GM18505 (cell line): ENCODE measurements around the gene EPM2A.
"Not testable (repeated sequence)": the region's sequence is repeated elsewhere in the genome, so short reads cannot be mapped to it uniquely, and the experiment has no call there.

ENCODE experiments used
- ATAC-seq: cut with Tn5 transposase; IDR thresholded peaks from one replicate; pipeline ENCODE4 v1.9.1; 2021; ENCODE audit not compliant: unreplicated experiment
- POLR2A ChIP-seq: IDR thresholded peaks from 4 replicates; pipeline ENCODE4 v1.6.1; 2011; ENCODE audit warnings: borderline replicate concordance; ENCODE audit not compliant: insufficient read depth, insufficient read length; ENCODE audit errors: extremely low read depth

Gene EPM2A

DNA sequence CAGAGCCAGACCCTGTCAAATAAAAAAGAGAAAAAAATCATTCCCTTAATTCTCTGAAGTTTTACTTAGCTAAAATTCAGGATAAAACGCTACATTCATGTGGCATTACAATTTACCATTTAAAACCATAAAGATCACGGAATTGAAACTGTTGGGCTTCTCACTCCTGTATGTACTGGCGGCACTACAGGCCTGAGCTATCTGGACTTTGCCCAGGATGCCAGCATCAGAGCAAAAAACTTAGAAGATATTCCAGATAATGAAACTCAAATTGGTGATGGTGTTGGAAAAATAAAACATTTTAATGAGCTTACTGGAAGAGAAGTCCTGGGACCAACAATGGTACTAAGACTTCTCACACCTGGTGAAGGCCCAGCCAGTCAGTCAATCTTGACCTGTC is 14.2 kb downstream of the EPM2A start:
- no peak for ATAC-seq
- no peak for TF ChIP-seq POLR2A

DNA sequence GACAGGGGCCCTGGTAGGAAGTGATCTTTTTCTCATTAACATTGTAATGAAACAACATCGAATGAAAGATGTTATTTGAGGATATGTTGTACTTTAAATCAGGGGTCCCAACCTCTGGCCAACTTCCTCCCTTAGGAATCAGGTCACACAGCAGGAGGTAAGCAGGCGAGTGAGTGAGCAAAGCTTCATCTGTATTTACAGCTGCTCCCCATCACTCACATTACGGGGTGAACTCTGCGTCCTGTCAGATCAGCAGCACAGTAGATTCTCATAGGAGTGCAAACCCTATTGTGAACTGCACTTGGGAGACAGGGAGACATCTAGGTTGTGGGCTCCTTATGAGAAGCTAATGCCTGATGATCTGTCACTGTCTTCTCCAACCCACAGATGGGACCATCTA is 19.9 kb downstream of the EPM2A start:
- no peak for TF ChIP-seq POLR2A
- ATAC-seq, result no peak

DNA sequence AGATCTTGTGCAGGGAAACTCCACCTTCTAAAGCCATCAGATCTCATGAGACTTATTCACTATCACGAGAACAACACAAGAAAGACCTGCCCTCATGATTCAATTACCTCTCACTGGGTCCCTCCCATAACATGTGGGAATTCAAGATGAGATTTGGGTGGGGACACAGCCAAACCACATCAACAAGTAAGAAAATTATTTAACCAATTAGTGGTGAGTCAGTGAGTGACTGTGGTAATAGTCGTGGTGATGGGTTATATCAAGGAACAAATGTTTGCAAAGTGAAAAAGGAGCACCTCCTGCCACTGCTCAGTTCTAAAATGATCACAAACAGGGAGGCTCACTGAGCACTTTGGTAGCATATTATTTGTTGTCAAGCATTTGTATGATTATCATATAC is 20.6 kb downstream of the EPM2A start:
- TF ChIP-seq POLR2A, result no peak
- ATAC-seq, result no peak

DNA sequence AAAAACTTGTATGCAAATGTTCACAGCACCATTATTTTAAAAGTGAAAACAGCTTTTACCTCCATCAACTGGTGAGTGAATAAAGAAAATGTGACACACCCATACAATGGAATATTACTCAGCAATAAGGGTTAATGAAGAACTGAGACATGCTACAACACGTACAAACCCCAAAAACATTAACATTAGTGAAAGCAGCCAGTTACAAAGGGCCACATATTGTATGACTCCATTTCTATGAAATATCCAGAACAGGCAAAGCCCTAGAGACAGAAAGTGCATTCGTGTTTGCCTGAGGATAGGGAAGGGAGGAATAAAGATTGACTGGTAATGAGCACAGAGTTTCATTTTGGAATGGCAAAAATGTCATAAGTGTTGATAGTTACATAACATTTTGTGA is 21.5 kb downstream of the EPM2A start:
- no peak for TF ChIP-seq POLR2A
- no peak for ATAC-seq

DNA sequence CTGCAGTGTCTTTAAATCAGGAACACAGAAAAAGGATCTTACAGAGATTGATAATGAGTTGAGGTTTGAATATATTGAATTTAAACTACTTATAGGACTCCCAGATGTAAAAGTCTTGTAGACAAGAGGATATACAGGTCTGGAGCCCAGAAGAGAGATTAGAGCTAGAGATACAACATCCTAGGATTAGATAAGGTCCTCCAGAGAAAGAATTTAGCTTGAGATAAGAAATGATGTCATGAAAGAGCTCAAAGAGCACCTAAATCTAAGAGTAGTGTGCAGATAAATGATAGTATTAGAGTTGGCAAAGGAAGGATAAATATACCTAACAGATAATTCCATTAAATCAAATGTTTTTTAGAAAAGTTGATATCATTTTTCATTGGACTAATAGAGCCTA is 23.9 kb downstream of the EPM2A start:
- no peak for TF ChIP-seq POLR2A

DNA sequence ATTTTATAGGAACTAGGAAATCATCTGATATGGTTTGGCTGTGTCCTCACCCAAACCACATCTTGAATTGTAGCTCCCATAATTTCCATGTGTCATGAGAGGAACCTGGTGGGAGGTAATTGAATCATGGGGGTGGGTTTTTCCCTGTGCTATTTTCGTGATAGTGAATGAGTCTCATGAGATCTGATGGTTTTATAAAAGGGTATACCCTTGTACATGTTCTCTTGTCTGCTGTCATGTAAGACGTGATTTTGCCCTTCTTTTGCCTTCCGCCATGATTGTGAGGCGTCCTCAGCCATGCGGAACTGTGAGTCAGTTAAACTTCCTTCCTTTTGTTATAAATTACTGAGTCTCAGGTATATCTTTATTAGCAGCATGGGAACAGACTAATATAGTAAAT is 27.9 kb downstream of the EPM2A start:
- no peak for ATAC-seq
- no peak for TF ChIP-seq POLR2A

More for the DNA sequence above, 23.9 kb downstream of the EPM2A start:
- no peak for ATAC-seq

DNA sequence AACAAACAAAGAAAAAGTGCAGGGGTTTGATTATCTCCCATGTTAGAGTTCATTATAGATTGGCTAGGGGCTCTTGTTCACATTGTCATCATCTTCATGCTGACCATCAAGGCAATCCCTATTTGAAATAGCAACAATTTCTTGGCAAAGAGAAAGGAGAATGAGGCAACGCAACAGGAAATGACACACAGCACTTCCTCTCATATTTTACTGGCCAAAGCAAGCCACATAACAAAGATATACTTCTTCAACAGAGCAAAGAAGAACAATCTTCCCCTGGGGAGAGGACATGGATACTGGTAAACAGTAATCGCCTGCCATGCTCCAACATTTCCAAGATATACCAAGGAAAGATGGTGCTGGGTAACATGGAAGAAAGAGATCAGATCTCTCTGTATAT is 29.8 kb downstream of the EPM2A start:
- no peak for ATAC-seq
- no peak for TF ChIP-seq POLR2A

DNA sequence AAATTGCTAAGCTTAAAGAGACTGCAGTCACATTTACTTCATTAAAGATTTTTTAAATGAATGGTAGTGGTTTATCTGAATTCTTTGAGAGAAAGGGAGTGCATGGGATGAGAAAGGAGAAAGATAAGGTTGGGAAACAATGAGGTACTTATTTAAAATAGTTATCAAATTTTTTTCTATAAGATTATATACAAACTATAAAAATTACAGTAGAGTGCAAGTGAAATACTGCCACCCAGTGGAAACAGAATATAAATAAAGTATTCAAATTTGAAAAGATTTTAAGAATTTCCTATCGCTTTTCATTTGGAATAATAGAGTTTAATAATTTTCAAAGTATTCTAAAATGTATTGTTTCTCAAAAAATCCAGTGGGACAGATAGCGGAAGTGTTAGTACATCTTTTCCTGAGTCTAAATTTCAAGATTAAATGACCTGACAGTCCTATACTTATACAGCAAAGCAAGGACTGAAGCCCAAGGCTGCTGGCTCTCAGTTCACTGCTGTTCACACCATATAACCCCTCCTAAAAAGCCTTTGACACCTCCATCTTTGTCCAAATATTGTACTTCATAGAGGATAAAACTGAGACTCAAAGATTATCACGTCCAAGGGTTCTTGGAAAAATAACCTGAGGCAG is 31.1 kb downstream of the EPM2A start:
- no peak for TF ChIP-seq POLR2A
- ATAC-seq, result no peak

DNA sequence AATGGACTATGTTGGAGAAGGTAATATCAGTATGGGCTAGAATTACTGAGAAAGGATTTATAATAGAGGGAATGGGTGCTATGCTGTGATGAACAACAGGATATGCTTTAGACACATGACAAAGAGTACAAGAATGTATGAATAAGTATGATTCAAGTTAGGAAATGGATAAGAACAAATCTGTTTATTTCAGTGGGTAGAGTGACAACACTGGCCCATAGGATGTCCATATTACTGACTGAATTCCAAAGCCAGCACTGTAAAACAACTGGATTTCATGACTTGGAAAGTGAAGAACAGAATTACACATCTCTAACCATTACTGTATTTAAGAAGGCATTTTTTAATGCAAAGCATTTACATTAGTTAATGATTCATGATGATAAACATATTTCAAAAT is 35.9 kb downstream of the EPM2A start:
- TF ChIP-seq POLR2A, result no peak
- ATAC-seq, result no peak

DNA sequence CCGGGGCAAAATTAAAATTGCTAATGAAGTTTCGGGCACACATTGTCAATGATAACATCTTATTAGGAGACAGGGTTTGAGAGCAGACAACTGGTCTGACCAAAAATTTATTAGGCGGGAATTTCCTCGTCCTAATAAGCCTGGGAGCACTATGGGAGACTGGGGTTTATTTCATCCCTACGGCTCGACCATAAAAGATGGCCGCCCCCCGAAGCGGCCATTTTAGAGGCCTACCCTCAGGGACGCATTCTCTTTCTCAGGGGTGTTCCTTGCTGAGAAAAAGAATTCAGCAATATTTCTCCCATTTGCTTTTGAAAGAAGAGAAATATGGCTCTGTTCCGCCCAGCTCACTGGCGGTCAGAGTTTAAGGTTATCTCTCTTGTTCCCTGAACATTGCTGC is 37.9 kb downstream of the EPM2A start:
- ATAC-seq, result not testable (repeated sequence)

DNA sequence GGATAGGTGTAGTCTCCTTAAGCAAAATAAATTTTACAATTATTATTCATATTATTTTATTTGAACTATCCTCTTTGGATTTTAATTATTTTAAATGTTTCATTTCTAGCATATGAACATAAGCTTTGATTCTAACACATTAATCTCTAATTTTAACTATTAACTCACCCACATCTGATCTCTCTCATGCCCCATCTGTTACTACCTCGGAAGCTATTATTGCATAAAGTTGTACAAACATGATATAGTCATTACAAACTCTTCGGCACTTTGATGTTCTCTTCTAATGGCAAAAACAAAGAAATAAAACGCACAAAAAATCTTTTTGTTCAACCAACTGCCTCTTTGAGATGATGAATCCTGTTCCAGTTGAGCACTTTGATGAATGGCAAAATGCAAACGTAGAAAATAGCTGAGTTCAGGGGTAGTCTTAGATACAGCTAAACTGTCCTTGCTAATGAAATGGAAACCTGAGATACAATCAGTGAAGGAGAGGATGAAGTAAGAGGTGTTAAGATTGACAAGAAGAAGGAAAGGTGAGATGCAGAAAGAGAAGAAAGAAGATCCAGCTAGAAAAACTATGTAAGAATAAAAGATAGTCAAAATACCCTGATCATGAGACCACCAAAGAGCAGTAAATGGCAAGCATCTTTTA is 41.1 kb downstream of the EPM2A start:
- no peak for ATAC-seq
- no peak for TF ChIP-seq POLR2A

DNA sequence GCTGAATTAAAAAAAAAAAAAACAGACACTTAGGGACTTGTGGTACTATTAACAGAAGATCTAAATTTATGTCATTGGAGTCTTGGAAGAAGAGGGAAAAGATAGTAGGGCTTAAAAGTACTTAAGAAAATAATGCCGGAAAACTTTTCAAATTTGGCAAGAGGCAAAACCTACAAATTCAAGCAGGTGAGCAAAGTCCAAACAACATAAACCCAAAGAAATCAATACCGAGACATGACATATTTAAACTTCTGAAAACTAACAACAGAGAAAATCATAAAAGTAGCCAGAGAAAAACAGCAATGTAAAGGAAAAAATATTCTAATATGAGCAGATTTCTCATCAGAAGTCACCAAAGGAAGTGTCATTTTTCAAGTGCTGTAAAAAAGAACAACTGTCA is 44.4 kb downstream of the EPM2A start:
- no peak for TF ChIP-seq POLR2A
- ATAC-seq, result no peak

DNA sequence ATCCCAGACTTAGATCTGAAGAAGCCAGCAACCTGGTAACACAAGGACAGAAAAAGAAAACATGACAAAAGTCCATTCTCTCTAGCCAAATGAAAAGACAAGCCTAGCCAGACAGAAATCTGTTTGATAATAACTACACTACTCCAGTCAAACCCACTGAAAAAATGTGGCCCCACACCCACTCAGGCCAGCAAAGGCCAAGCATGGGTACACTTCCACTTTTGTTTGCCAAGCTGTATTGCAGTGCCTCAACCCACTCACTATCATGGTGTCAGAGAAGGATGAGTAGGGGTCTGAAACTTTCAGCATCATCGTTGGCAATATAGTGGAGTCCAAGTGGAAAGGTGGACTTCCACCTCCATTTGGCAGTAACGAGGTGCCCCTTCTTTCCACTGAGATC is 45.8 kb downstream of the EPM2A start:
- no peak for ATAC-seq
- TF ChIP-seq POLR2A, result no peak

DNA sequence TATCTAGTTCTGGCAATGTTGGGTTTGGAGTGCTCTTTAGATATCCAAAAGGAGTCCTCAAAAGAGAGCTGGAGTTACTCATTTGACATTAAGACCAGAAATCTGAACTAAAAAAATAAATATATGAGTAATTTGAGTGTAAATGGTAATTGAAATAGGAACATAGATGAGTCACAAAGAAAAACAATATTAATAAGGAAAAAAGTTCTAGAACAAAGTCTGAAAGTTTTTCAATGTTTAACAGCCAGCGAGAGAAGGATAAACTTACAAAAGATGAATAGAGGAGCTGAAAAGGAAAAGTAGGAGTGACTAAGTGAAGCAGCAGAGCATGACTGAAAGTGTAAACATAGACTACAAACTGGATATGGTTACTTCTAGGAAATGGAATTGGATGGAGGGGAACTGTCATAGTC is 46.8 kb downstream of the EPM2A start:
- TF ChIP-seq POLR2A, result no peak
- no peak for ATAC-seq

DNA sequence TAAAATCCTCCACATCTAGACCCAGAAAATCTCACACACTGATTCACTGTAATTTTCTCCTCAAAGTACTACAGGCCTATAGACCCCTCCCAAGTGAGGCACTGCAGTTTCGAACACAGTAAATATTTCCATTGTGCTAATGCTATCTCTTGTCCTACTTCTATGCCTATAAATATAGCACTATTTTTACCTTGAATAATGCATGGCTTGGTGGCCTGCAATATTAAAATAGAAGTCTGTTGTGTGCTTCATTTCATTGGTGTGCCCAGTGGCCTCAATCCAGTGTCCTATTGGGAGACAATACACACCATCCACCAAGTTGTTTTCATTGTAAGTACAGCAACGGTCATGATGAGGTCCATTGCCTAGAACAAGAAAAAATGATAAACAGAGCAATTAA is 49.4 kb downstream of the EPM2A start:
- no peak for TF ChIP-seq POLR2A
- ATAC-seq, result no peak

DNA sequence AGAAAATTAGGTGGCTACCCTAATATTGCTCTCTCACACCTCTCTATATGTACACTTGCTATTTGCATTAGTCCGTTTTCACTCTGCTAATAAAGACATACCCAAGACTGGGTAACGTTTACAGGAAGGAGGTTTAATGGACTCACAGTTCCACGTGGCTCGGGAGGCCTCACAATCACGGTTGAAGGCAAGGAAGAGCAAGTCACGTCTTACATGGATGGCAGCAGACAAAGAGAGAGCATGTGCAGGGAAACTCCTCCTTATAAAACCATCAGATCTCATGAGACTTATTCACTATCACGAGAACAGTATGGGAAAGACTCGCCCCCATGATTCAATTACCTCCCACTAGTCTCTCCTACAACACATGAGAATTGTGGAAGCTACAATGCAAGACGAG is 53.4 kb downstream of the EPM2A start:
- no peak for TF ChIP-seq POLR2A
- no peak for ATAC-seq

DNA sequence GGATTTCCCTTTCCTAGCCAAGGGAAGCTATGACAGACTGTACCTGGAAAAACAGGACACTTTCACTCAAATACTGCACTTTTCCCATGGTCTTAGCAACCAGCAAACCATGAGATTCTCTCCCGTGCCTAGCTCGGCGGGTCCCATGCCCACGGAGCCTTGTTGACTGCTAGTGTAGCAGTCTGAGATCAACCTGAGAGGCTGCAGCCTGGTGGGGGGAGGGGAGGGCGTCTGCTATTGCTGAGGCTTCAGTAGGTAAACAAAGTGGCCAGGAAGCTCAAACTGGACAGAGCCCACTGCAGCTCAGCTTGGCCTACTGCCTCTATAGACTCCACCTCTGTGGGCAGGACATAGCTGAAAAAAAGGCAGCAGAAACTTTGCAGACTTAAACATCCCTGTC is 61.8 kb downstream of the EPM2A start:
- ATAC-seq, result no peak
- no peak for TF ChIP-seq POLR2A
